ENCODE results near the gene ARL15.

The ARL15 gene

DNA sequence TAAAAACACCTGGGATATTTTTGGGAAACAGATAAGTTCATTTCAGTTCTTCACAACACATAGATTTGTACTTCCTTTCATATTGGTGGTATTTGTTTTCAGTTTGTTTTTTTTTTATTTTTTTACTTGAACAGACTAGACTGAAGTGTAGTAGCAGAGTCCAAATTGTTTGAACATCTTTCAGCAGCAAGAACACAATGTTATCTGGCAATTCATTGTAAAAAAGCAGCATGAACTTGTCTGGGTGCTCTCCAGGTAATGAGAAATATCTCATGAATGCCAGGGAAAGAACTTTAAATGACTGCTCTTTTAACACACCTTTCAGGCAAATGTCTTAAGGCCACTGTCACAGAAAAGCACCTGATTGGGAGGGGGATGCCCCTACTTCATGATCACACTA lies 113.4 kb downstream of the ARL15 start:
- DNase-seq, result no peak

DNA sequence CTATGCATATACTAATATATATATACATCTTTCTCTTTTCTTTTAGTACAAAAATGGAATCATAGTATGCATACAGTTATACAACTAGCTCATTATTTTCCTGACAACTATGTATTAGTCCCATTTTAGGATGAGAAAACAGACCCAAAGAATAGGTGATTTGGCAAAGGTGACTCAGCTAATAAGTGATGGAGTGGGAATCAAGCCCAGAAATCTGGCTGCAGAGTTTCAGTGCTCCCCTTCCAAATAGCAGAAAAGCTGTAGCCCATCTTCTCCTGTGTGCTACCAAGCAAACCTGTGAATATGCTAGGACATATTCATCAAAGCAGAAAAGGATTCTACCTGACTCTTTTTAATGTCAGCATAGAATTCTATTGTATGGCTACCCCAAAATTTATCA lies 114.7 kb downstream of the ARL15 start:
- no peak for DNase-seq

DNA sequence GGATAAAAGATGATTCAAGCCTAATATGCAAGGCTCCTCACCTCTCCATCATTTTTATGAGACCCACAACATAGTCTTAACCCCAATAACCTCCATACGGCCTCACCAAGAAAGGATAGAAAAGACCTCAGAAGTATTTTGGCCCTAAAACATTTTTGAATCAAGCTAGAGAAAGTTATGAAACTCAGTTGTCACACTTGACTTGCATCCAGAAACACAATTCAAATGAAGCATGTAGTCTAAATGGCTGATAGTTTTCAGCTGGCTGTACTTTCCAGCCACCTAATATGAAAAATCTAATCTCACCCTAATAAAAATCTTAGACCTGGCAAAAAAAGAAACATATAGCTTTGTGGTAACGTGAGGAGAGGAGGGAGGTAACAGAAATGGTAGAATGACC lies 116.1 kb downstream of the ARL15 start:
- DNase-seq, result no peak

DNA sequence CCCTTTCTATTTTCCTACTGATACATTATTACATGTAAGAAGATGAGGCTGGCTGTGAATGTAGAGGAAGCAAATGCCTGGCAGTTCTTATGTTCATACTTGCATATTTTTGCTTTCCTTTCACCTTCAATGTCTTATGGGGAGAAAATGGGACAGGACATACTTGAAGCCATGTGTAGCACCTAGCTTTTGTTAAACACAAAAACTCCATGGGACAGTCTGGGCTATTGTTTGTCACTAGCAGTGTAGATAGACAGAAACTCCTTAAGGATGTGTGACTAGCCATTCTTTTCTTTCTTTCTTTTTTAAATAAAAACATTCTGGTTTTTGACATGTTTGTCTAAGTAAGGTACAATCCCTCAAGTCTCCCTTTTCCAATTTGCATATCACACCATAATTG lies 122.7 kb downstream of the ARL15 start:
- no peak for DNase-seq

DNA sequence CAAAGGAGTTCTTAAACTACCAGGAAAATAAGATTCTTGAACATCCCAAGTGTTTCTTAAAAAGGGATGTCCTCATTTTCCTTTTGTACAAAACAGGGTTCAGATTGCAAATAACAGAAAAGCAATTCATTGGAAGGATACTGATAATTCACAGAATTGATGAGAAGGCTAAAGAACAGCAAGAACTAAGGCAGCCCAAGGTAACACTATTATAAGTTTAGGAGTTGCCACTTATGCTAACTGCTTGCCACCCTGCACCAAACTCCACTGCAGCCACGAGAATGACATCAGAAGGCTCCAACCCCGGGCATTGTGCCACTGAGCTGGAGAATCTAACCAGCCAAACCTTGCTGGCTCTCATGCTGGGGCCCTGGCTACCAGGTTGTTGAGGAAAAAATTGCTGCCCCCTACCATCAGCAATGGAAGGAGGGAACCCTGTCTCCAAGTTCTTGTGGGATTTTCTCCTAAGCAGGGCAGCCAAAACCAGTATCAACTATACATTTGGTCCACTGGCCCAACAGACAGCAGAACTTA lies 123.4 kb downstream of the ARL15 start:
- no peak for DNase-seq

DNA sequence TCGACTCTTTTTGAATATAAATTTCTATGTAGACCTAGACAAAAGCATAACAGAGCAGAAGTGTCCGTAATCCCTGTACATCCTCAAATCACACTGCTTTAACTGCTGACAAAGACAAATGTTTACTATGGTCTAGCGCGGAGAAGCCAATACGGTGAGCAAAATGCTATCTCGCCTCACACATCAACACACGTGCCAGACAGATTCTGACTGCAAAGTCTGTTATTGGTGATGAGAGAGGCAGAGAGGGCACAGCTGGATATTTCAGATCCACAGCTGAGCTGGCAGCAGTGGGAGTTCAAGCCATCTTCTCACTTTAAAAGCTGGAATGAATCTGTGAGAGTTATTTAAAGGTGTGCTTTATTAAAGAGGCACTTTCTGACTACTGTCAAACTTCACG lies 124.3 kb downstream of the ARL15 start:
- no peak for DNase-seq

DNA sequence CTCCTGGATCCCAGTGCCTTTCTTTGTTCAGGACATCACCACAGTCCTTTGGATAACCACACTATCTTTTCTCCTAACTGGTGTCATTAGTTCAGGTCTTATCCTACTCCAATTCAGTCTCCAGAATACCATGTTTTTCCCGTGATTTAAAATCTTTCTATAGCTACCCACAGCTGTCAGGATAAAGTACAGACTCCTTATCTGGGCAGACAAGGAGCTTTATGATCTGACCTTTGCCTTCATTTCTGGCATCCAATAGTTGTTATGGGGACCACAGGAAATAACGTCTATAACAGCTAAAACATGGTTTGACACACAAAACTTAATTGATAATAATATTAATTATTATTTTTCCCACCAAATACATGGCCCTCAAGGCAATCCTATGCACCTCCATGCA lies 125.6 kb downstream of the ARL15 start:
- DNase-seq, result no peak

DNA sequence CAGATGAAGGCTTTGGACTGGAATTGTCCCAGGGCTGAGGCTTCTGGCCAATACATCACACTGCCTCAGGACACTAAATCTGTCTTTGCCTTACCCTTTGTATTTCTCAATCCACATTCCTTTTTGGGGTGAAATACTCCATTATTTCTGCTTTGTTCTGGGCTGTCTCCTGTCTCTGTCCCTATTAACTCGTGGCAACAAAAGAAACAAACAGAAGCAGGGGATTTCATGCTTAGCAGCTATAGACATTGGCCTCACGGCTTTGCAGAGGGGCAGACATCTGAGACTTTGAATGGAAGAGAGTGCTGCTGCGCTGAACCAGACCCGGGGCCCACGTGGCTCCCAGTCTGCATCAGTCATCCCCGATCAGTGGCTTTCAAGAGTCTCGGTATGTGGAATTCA lies 129.7 kb downstream of the ARL15 start:
- no peak for DNase-seq

DNA sequence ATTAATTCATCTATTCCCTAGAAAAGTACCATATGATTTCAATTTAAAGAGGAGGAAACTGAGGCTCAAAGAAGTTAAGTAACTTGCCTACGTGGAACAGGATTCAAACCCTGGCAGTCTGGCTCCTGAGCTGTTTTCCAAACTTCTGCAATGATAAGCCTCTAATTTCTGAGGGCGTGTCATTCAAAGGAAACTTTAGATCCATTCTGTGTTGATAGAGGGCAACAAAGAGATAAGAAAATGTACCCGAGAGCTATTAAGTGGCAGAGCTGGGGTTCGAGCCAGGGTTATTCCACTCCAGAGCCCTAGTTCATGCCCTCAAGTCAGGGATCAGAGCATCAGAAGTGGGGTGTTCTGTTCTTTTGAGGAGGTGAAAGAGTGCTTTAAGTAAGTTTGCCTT lies 131.4 kb downstream of the ARL15 start:
- DNase-seq, result no peak

DNA sequence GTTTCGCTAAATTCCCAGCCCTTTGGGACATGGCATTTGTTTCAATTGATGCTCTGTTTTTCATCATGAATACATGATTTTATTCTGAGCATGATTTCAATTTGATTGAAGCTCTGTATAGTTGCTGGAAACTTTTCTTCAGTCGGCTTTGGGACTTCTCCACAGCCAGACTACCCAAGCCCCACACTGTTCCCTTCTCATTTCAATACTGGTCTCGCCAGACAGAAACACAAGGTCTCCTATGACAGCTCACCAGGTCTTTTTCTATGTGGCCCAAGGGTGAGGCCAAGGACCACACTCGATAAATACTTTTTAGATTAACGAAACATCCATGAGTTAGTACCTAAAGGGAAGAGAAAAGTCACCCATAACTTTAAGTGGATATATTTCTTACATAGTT lies 132.2 kb downstream of the ARL15 start:
- DNase-seq, result no peak

DNA sequence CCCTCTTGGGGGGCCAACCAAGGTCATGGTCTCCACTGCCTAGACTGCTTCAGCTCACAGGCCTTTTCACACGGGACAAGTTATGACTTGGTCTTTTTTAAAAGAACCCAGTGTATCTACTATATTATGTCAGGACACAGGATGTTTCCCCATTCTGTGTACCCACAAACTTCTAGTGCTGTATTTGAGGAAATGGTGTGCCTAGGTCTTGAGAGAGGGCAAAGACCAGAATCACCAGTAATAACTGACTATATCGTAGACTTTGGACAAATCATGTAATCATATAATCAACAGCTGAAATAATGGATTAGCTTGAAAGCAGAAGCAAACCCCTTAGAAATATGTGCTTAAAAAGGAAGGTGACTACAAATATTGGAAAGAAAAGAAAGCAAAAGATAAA lies 133.3 kb downstream of the ARL15 start:
- no peak for DNase-seq

DNA sequence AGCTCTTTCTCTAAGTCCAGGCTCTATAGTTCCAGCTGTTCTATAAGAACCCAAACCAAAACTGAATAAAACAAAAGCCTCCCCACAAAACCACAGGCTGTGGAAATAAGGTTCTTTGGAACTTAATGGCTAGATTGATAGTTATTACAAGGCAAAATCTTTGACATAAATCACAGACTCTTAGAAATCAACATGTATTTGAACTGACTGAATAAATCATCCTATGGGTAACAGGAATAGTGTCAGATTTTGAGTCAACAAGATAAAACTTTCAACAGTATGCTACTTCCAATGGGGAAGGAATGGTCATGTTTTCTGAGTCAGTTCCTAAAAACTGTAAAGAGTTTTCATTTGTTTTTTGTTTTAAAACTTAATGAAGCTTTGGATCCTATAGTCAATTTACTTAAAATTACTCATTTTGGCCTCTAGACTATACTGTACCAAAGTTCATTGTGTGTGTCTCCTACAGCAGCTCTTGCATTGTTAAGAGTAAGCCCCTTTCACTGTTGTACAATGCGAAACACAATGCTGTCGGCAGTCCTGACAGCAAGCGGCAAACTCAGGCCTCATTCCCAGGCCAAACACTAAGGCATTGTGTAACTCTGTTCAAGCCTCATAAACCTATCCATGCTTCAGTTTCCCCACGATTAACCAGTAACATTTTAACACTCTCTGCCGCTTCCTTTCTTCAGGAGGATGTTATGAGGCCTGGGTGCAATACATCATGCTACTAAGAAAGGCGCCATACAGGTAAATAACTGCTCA lies 134.1 kb downstream of the ARL15 start:
- DNase-seq, result no peak

DNA sequence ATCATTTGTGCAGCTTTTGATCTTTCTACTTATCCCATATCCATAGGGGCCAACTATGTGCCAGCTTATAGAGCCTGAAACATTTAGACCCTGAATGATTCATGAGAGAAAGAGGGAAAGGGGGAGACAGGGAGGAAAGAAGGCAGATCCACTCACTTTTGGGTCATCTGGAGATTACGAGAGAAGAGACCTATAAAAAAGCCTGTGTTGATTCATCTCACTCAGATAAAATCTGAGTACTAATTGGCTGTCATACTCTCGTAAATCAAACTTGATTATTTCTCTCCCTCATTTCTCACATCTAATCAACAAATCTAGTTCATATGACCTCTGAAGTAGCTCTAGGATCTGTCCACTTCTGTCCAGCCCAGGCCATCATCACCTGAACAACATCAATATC lies 137.1 kb downstream of the ARL15 start:
- DNase-seq, result no peak

DNA sequence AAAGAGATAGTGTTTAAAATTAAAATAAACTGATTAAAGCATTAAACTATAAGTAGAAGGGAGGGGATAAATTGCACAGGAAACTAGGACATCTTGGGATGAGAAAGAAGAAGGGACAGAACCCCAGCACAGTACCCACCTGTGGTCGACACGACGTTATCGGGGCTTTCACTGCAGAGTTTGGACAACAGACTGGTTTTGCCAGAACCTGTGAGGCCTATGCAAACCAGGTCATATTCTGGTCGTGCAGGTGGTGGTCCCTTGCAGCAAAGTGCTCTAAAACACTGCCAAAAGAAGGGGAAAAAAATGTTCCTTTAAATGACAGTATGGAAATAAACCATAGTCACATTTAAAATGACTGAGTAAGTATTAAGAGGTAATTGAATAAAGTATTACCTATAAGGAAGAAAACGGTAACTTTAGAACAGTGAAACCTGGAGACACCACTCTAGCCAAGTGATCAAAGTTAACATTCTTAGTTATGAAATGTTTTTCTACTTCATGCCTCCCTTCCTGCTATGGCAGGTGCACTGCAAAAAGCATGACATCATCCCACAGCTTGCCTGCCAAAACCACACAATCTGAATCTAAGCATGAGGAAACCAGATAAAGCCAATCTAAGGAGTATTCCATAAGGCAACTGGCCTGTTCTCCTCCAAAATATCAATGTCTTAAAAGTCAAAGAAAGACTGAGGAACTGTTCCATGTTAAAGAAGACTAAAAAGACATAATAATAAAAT lies 138.6 kb downstream of the ARL15 start:
- DNase-seq, result no peak

DNA sequence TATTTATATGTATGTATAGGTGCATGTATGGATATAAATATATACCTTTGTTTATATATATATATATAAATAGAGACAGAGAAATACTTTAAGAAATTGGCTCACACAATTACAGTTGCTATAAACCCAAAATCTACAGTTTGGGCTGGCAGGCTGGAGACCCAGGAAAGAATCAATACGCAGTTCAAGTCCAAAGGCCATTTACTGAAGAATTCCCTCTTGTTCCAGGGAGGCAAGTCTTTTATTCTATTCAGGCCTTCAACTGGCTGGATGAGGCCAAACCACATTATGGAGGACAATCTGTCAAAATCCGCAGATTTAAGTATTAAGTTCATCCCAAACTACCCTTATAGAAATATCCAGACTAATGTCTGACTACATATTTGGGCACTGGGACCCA lies 144.7 kb downstream of the ARL15 start:
- DNase-seq, result no peak

DNA sequence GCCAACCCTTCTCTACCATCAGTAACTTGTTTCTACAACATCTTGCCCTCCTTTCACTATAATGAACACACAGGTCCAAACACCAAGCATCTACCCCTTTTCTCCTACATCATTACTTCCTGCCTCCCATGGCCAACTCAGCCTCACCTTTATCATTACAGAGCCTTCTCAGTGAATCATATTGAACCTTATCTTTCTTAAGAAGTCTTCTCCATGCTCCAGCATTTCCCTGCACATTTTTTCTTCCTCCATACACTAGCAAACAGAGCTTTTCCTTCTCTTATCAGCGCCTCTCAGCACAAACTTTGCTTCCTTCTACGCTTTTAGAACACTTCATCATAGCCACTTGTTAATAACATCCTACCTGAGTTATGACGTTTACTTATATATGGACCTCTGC lies 148.2 kb downstream of the ARL15 start:
- DNase-seq, result no peak

DNA sequence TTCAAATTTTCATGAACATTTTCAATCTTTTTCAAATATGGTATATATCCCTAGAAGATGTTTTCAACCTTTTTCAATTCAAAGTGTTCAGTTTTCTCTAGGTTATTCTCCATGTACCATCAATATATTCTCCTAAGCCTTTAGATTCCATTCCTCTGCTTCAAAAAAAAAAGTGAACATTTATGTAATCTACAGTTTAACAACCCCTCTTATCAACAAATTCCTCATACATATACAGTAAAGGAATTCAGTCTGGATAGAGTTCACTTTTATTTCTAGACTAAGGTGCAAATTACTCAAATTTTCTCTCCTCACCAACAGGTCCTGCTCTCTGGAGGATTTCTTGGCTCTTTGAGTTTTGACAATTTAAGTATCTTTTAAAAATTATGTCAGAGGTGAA lies 150.0 kb downstream of the ARL15 start:
- no peak for DNase-seq

DNA sequence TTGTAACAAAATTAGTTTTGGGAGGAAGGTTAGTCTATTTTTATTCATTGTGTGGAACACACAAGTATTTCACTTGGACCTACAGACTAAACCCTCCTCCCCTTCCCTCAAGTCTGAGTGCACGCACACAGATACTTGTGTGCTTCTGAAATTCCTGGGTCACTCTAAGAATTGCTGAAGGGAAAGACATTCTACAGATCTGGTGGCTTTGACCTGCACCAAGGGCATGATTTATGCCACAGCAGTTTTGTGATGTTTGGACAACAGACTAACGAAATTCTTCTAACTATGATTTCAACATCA lies 150.5 kb downstream of the ARL15 start:
- no peak for DNase-seq

DNA sequence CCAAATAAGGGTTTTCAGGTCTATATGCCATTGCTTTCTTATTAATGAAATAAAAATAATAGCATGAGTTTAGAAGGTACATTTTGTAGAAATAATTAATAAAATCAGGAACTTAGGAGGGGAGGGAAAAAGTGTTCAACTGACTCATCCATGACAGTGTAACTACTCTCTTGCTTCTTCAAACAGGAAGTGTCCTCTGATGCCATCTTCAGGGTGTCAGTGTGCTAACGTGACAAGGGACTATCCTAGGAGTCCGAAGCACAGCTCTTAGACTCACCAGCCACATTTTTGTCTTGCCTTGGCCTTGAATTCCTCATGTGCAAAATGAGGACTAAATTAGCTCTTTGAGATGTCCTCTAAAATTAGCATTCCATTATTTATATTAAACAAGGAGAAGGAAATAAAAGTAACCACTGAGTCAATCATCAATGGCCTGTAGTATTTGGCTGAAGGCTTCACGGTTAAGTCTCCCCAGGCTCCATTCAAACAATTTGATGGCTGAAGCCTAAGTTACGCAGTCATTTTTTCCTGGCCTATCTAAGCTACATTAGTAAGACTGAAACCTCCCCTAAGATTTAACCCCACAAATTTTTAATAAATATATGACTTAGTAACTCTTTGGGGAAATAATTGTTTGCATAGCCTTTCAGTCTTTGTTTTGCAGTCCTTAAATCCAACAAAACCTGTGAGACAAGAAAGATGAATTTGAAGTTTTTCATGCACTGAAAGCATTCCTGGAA lies 151.1 kb downstream of the ARL15 start:
- no peak for DNase-seq

DNA sequence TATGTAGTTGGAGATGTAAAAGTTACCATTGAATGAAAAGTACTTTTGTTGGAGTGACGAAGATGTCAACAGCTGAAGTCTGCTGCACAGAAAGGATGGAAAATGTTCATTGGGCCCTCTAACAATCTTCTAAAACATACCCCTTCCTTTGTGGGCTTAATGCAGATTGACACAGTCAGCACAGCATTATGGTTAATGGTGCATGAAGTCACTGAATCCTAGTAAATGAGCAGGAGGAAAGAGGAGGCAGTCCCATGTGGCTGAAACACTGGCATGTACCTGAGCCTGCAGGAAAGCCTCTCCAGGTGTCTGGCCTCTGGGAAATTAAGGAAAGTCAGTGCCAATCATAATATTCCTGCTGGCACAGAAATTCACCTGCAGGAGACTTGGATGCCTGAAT lies 153.8 kb downstream of the ARL15 start:
- no peak for DNase-seq

DNA sequence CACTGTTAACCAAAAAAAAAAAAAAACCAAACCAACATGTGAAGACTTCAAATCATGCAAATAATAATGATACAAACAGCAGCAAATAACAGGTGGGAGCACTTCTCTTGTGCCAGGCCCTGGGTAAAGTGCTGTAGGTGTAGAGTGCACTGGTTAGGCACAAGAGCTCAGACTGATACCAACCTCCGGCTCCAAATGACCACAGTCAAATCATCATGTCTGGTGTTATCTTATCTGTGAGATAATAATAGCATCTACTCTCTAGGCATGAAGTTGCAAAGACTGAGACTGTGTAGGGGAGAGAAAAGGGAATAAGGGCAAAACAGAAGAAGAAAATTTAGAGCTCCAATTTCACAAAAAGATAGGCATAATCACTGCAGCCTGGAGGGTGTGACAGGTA lies 159.5 kb downstream of the ARL15 start:
- no peak for DNase-seq

DNA sequence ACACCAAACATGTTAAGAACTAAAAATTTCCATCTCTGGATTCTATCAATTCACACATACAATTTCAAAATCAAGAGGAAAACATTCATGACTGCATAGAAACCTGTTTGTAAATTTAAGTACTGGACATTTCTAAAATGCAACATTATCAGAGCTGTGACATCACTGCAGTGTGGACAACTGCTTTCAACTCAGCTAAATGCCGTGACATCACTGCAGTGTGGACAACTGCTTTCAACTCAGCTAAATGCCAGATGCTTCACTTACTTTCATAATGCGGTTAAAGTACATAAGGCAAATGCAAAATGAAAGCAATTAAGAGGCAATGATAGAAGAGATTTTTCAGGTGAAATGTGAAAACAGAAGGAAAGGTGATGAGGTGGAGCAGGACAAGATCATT lies 161.5 kb downstream of the ARL15 start:
- DNase-seq, result no peak

DNA sequence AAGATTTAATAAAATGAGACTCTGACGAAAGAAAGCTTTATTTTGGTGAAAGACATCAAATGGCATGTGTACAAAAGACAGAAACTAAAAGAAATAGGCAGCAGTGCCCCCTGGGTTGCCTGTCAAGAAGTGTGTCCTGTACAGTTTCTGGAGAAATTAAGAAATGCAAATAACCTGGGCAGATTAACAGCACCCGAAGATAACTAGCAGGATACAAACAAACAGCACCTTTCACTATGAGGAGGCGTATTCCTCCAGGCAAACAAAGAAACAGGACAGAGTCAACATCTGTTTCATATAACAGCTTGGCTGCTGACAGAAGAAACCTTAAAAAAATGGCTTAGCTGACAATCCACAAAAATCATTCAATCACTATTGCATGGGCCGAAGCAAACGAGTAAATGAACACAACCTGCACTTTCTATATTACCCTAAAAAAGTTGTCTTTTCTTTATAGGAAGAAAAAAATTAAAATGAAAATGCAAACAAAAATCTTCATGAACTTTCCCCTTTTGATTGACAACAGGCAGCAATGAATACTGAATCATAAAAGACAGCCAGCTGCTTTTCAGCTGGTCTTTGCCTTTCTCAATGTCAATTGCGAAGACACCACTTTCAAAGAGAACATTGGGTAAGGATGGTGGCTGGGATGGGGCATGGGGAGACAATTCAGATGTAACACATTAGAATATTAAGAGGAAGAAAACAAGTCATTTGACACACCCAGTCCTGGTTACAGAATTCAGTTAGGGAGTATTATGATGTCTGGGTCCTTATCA lies 162.1 kb downstream of the ARL15 start:
- no peak for DNase-seq

All from activated CD8-positive, alpha-beta memory T cell treated with anti-CD3 and anti-CD28 coated beads for 24 hours (primary cell).